Caco-2 (cell line): ENCODE measurements around the gene GSTO1. TPM values are rescaled to one million over a fixed set of nuclear protein-coding genes. Genes with fewer than 3 reads are reported as not detected.

Experiments
- BruUV-seq: library from RNA; stranded (reverse); fragments of 400-500 nt; replicated peaks from 2 replicates; lab custom pipeline; 2021; lab: Mats Ljungman, UMichigan
- CTCF ChIA-PET: fragments of 300-600 bp; sonication (Branson Sonifier 250); formaldehyde crosslinking; loops from one replicate; lab custom pipeline; 2022; ENCODE audit warnings: antibody characterized with exemption; lab: Charles Lee
- POLR2A ChIA-PET: fragments of 300-600 bp; sonication (Branson Sonifier 250); formaldehyde crosslinking; loops from one replicate; lab custom pipeline; 2022; ENCODE audit warnings: antibody characterized with exemption; lab: Charles Lee
- DNase-seq, 2 experiments: peaks; one replicate each; pipeline versions ENCODE4 v3.0.0 to v3.0.0-alpha.2; 2020 to 2022
- H3K27me3 ChIP-seq: replicated peaks from 2 replicates; pipeline ENCODE4 v1.6.0; 2011; ENCODE audit warnings: low read length; ENCODE audit not compliant: control insufficient read depth, insufficient read depth
- H3K36me3 ChIP-seq: 2 replicates; pipeline ENCODE4 v1.5.1; 2011; ENCODE audit warnings: low read length; ENCODE audit not compliant: control insufficient read depth, insufficient read depth
- H3K4me1 ChIP-seq: fragments of 250-450 bp; sonication (Bioruptor Pico); 2 replicates; pipeline ENCODE4 v1.5.1; 2020; ENCODE audit warnings: mild to moderate bottlenecking
- H3K4me3 ChIP-seq: 2 replicates; pipeline ENCODE4 v1.5.1; 2011; ENCODE audit warnings: low read depth, mild to moderate bottlenecking, control low read depth, low read length
- H3K9me3 ChIP-seq: fragments of 250-450 bp; sonication (Bioruptor Pico); 2 replicates; pipeline ENCODE4 v1.5.1; 2020; ENCODE audit warnings: mild to moderate bottlenecking, moderate library complexity
- H3K27ac Mint-ChIP-seq: one replicate; pipeline ENCODE4 v1.8.0; 2022; ENCODE audit warnings: mixed read lengths; ENCODE audit not compliant: unreplicated experiment
- H3K27me3 Mint-ChIP-seq: one replicate; pipeline ENCODE4 v1.8.0; 2022; ENCODE audit warnings: mixed read lengths; ENCODE audit not compliant: insufficient read depth, unreplicated experiment
- H3K36me3 Mint-ChIP-seq: one replicate; pipeline ENCODE4 v1.8.0; 2022; ENCODE audit warnings: mild to moderate bottlenecking, mixed read lengths; ENCODE audit not compliant: insufficient read depth, unreplicated experiment
- H3K4me1 Mint-ChIP-seq: one replicate; pipeline ENCODE4 v1.8.0; 2022; ENCODE audit warnings: low read depth, mixed read lengths; ENCODE audit not compliant: unreplicated experiment
- H3K4me3 Mint-ChIP-seq: one replicate; pipeline ENCODE4 v1.8.0; 2022; ENCODE audit warnings: mild to moderate bottlenecking, moderate library complexity, mixed read lengths; ENCODE audit not compliant: unreplicated experiment
- H3K9me3 Mint-ChIP-seq: one replicate; pipeline ENCODE4 v1.8.0; 2022; ENCODE audit warnings: mixed read lengths; ENCODE audit not compliant: unreplicated experiment
- intact Hi-C: fragments of 100-400 bp; cut with micrococcal nuclease; formaldehyde crosslinking; loops from one replicate; pipeline ENCODE4 v1.10.0; 2022; ENCODE audit not compliant: unreplicated experiment
- total RNA-seq: library from RNA; stranded (reverse); gene quantifications from 2 replicates; pipeline ENCODE4 v1.2.3, GENCODE V29; 2022
- TF ChIP-seq, protein P1 (sequence below), 2 experiments: fragments of 200-600 bp in 1 of 2; IDR thresholded peaks; 1 replicate in 1 of 2; 2 replicates in 1 of 2; pipeline versions ENCODE4 v1.5.1 to v1.8.0; 2011 to 2022; ENCODE audit warnings: antibody characterized with exemption in 1 of 2, control low read depth in 1 of 2, inconsistent platforms in 1 of 2, low read depth in 1 of 2, low read length in 1 of 2, mild to moderate bottlenecking in 1 of 2, moderate library complexity in 1 of 2; ENCODE audit not compliant: insufficient read depth in 1 of 2, severe bottlenecking in 1 of 2, unreplicated experiment in 1 of 2

Gene GSTO1
- total RNA-seq, 1 experiment from 2014 or later: 167 TPM

DNA sequence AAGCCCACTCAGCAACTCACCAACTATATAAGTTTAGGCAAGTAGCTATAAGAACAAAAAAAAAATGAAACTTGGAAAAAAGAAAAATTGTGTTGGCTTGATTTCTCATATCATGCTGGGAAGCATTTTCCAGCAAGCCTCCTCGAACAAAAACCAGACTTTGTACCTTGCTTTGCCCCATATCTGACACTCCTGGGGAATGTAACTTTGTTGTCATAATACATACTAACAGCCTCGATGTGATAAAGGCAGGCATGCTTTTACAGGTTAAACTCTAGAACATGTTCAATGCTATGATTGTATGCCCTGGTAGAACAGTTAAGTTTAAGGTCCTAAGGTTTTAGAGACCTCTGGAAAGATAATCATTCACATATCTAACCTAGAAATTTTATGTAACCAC lies 34.2 kb upstream of the GSTO1 start:
- Histone ChIP-seq H3K4me1 (peaks cover 20% of the 10 kb centered on the region), H3K4me3 (no peak overlapping the region), H3K9me3 (no peaks in the 10 kb centered on the region), H3K27me3 (no peaks in the 10 kb centered on the region), H3K36me3 (no peaks in the 10 kb centered on the region)
- Mint-ChIP-seq H3K4me3 (no peak overlapping the region), H3K27ac (peak overlapping the region; percentile 50), H3K36me3 (no peaks in the 10 kb centered on the region), H3K27me3 (no peaks in the 10 kb centered on the region), H3K4me1 (no peaks in the 10 kb centered on the region), H3K9me3 (no peaks in the 10 kb centered on the region)
- ChIA-PET CTCF (no interaction called here), POLR2A (no interaction called here)
- no TSS peak for BruUV-seq
- intact Hi-C loops: no loop called here
- peak in 1 of 2 experiments; percentile 40 for DNase-seq
- TF ChIP-seq, protein P1, sequence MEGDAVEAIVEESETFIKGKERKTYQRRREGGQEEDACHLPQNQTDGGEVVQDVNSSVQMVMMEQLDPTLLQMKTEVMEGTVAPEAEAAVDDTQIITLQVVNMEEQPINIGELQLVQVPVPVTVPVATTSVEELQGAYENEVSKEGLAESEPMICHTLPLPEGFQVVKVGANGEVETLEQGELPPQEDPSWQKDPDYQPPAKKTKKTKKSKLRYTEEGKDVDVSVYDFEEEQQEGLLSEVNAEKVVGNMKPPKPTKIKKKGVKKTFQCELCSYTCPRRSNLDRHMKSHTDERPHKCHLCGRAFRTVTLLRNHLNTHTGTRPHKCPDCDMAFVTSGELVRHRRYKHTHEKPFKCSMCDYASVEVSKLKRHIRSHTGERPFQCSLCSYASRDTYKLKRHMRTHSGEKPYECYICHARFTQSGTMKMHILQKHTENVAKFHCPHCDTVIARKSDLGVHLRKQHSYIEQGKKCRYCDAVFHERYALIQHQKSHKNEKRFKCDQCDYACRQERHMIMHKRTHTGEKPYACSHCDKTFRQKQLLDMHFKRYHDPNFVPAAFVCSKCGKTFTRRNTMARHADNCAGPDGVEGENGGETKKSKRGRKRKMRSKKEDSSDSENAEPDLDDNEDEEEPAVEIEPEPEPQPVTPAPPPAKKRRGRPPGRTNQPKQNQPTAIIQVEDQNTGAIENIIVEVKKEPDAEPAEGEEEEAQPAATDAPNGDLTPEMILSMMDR (IDR thresholded peaks at IDR 0.05; ENCODE audit: insufficient read depth in 1 of 2, low read depth in 1 of 2, low read length in 1 of 2, severe bottlenecking in 1 of 2, unreplicated experiment in 1 of 2): no peak

DNA sequence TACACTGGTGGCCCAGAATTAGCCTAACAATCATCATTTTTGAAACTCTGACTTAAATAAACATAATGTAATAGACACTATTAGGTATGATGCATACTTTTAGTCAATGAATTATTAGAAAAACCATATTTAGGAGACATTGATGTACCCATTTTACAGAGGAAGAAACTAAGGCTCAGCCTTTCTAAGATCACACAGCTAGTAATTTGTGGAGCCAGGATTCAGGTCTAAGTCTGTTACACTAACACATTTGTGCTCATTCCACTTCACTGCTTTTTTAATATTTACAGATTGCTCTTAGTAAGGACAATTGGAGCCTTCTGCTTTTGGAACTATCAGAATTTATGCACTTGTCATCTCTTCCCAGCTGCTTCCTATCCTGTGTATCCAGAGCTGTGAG lies 31.4 kb upstream of the GSTO1 start:
- Histone ChIP-seq H3K4me3 (no peak overlapping the region), H3K27me3 (no peaks in the 10 kb centered on the region), H3K4me1 (peaks cover 20% of the 10 kb centered on the region), H3K9me3 (no peaks in the 10 kb centered on the region), H3K36me3 (no peaks in the 10 kb centered on the region)
- Mint-ChIP-seq H3K9me3 (no peaks in the 10 kb centered on the region), H3K4me1 (no peaks in the 10 kb centered on the region), H3K27ac (no peak overlapping the region), H3K36me3 (no peaks in the 10 kb centered on the region), H3K4me3 (no peak overlapping the region), H3K27me3 (no peaks in the 10 kb centered on the region)
- CTCF ChIA-PET: no interaction called here
- no TSS peak for BruUV-seq
- intact Hi-C loops: no loop called here
- no peak for DNase-seq
- POLR2A ChIA-PET: no interaction called here
- TF ChIP-seq, protein P1 (IDR thresholded peaks at IDR 0.05; ENCODE audit: insufficient read depth in 1 of 2, low read depth in 1 of 2, low read length in 1 of 2, severe bottlenecking in 1 of 2, unreplicated experiment in 1 of 2): no peak

DNA sequence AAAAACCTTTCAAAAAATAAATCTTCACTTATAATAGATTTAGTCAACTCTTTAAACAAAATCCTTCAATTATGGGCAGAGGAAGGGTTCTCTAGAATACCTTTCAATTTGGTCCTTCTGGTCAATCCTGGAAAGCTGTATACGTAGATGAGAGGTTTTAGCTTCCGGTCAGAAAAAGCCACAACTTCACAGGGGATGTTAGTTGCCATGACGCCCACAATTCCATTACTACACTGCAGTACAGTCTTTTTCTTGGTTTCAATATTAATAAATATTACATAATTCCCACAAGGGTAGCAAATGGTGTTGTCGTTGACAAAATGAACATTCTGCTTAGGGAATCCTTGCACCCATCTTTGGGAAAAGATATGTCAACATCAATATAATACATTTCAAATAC lies 24.2 kb upstream of the GSTO1 start:
- POLR2A ChIA-PET: interaction anchor here (0.6 kb wide), 1 partner anchor 25 kb away, joined by 5 read pairs; no protein-coding TSS in a partner anchor
- no peak overlapping the region for H3K4me3 ChIP-seq
- Mint-ChIP-seq H3K36me3 (peaks cover 11% of the 10 kb centered on the region), H3K27ac (peak overlapping the region; percentile 96), H3K9me3 (no peaks in the 10 kb centered on the region), H3K4me1 (peaks cover 14% of the 10 kb centered on the region), H3K4me3 (no peak overlapping the region), H3K27me3 (no peaks in the 10 kb centered on the region)
- TF ChIP-seq, protein P1 (IDR thresholded peaks at IDR 0.05; ENCODE audit: insufficient read depth in 1 of 2, low read depth in 1 of 2, low read length in 1 of 2, severe bottlenecking in 1 of 2, unreplicated experiment in 1 of 2): no peak
- peaks cover 21% of the 10 kb centered on the region for H3K4me1 ChIP-seq
- H3K27me3 ChIP-seq: no peaks in the 10 kb centered on the region
- H3K36me3 ChIP-seq: no peaks in the 10 kb centered on the region
- H3K9me3 ChIP-seq: no peaks in the 10 kb centered on the region
- intact Hi-C loops: no loop called here
- CTCF ChIA-PET: no interaction called here
- no TSS peak for BruUV-seq
- no peak for DNase-seq
